SK-N-MC (cell line): Measurements from ENCODE around the gene DGUOK.

Experiments used
- EZH2 ChIP-seq: fragments of 200-600 bp; sonication (generic); IDR thresholded peaks from one replicate; pipeline ENCODE4 v1.6.1; 2017; ENCODE audit warnings: antibody characterized with exemption
- POLR2AphosphoS5 ChIP-seq: IDR thresholded peaks from 2 replicates; pipeline ENCODE4 v1.6.1; 2012; ENCODE audit warnings: mild to moderate bottlenecking, low read depth, low read length, borderline replicate concordance

- TF ChIP-seq POLR2AphosphoS5 (no peak), EZH2 (no peak)
These were observed 21.7 kb upstream of the DGUOK start for GRCh38 chr2:73904952-73905351.
